Measurements from ENCODE around the gene MUC16. TPM values are rescaled to one million over a fixed set of nuclear protein-coding genes. Genes with fewer than 3 reads are reported as not detected.
"Not testable (repeated sequence)": the region's sequence is repeated elsewhere in the genome, so short reads cannot be mapped to it uniquely, and the experiment has no call there.

Gene MUC16
- total RNA-seq, 4 donors from 2014 or later, result under 0.01 to 2.7 (median 0.13) TPM; not detected in 1

DNA sequence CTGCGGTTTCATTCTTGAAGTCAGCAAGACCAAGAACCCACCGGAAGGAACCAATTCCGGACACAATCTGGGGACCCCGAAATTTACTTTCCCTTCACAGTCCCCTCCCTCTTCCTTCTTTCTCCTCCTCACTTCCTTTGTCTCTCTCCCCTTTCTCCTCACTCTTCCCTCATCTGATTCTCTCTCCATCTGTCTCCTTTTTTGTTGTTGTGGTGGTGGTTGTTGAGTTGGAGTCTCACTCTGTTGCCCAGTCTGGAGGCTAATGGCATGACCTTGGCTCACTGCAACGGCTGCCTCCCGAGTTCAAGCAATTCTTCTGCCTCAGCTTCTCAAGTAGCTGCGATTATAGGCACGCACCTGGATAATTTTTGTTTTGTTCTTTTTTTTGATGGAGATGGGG is 44.0 kb upstream of the MUC16 start:
- Histone ChIP-seq H3K36me3 (no peaks in the 10 kb centered on the region), H3K4me1 (no peaks in the 10 kb centered on the region), H3K27ac (no peak overlapping the region), H3K27me3 (peaks cover 14% of the 10 kb centered on the region), H3K4me3 (no peak overlapping the region), H3K9me3 (no peaks in the 10 kb centered on the region)
- 79% methylated on average over 5 to 6 of the region's 8 CpGs for WGBS, 2 donors (ENCODE audit: low coverage in 1 of 2)
- TF ChIP-seq, protein P1, sequence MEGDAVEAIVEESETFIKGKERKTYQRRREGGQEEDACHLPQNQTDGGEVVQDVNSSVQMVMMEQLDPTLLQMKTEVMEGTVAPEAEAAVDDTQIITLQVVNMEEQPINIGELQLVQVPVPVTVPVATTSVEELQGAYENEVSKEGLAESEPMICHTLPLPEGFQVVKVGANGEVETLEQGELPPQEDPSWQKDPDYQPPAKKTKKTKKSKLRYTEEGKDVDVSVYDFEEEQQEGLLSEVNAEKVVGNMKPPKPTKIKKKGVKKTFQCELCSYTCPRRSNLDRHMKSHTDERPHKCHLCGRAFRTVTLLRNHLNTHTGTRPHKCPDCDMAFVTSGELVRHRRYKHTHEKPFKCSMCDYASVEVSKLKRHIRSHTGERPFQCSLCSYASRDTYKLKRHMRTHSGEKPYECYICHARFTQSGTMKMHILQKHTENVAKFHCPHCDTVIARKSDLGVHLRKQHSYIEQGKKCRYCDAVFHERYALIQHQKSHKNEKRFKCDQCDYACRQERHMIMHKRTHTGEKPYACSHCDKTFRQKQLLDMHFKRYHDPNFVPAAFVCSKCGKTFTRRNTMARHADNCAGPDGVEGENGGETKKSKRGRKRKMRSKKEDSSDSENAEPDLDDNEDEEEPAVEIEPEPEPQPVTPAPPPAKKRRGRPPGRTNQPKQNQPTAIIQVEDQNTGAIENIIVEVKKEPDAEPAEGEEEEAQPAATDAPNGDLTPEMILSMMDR (IDR thresholded peaks at IDR 0.05), result no peak
- TF ChIP-seq EP300 (IDR thresholded peaks at IDR 0.05) (no peak), POLR2A (IDR thresholded peaks at IDR 0.05) (no peak), POLR2AphosphoS5 (IDR thresholded peaks at IDR 0.05) (no peak)
- no peak for ATAC-seq

DNA sequence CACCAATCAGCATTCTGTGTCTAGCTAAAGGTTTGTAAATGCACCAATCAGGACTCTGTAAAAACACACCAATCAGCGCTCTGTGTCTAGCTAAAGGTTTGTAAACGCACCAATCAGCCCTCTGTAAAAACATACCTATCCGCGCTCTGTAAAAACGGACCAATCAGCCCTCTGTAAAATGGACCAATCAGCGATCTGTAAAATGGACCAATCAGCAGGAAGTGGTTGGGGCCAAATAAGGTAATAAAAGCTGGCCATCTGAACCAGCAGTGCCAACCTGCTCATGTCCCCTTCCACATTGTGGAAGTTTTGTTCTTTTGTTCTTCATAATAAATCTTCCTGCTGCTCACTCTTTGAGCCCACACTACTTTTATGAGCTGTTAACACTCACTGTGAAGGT is 43.5 kb upstream of the MUC16 start:
- not testable (repeated sequence) for H3K4me3 ChIP-seq, H3K4me1 ChIP-seq, H3K27ac ChIP-seq, H3K36me3 ChIP-seq, ATAC-seq, H3K9me3 ChIP-seq
- H3K27me3 ChIP-seq, result peaks cover 14% of the 10 kb centered on the region
- 83 to 96% methylated on average over 4 to 6 of the region's 6 CpGs for WGBS, 2 donors (ENCODE audit: low coverage in 1 of 2)

DNA sequence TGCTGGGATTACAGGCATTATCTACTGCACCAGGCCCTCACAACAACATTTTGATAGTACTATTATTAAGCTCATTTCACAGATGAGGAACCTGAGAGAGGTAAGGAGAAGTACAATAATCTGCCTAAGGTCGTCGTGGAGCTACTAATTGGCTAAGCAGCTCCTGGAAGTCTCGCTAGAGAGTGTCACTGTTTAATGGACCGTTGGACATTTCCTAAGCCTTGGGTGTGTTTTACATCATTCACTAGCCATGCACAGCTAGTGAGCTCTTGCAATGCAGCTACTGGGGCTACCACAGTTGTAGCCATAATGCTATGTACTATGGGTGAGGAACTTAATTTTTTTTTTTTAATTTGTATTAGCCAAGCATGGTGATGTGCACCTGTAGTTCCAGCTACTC is 42.7 kb upstream of the MUC16 start:
- H3K27me3 ChIP-seq, result peaks cover 19% of the 10 kb centered on the region
- TF ChIP-seq POLR2AphosphoS5 (IDR thresholded peaks at IDR 0.05), result no peak
- TF ChIP-seq POLR2A (IDR thresholded peaks at IDR 0.05), result no peak
- TF ChIP-seq, protein P1 (IDR thresholded peaks at IDR 0.05), result no peak
- TF ChIP-seq EP300 (IDR thresholded peaks at IDR 0.05), result no peak
- no peak overlapping the region for H3K27ac ChIP-seq
- H3K4me3 ChIP-seq, result no peak overlapping the region
- no peaks in the 10 kb centered on the region for H3K9me3 ChIP-seq
- no peaks in the 10 kb centered on the region for H3K36me3 ChIP-seq
- no peaks in the 10 kb centered on the region for H3K4me1 ChIP-seq
- WGBS, 2 donors (ENCODE audit: low coverage in 1 of 2), result 83 to 96% methylated on average over 4 of the region's 4 CpGs
- ATAC-seq, result no peak

DNA sequence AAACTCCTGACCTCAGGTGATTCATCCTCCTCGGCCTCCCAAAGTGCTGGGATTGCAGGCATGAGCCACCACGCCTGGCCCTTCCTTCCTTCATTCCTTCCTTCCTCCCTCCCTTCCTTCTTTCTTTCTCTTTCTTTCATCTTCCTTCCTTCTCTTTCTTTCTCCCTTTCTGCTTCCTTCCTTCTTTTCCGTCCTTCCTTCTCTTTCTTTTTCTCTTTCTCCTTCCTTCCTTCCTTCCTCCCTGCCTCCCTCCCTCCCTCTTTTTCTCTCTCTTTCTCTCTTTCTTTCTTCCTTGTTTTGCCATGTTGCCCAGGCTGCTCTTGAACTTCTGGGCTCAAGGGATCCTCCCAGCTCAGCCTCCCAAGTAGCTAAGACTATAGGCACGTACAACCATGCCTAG is 36.5 kb upstream of the MUC16 start:
- no peak for ATAC-seq
- H3K27ac ChIP-seq, result no peak overlapping the region
- WGBS, 2 donors (ENCODE audit: low coverage in 1 of 2), result 62 to 79% methylated on average over 3 to 4 of the region's 4 CpGs
- TF ChIP-seq, protein P1 (IDR thresholded peaks at IDR 0.05), result no peak
- TF ChIP-seq POLR2A (IDR thresholded peaks at IDR 0.05), result no peak
- no peak for TF ChIP-seq EP300 (IDR thresholded peaks at IDR 0.05)
- no peak for TF ChIP-seq POLR2AphosphoS5 (IDR thresholded peaks at IDR 0.05)
- peaks cover 26% of the 10 kb centered on the region for H3K27me3 ChIP-seq
- no peaks in the 10 kb centered on the region for H3K9me3 ChIP-seq
- H3K4me3 ChIP-seq, result no peak overlapping the region
- no peaks in the 10 kb centered on the region for H3K4me1 ChIP-seq
- H3K36me3 ChIP-seq, result no peaks in the 10 kb centered on the region

DNA sequence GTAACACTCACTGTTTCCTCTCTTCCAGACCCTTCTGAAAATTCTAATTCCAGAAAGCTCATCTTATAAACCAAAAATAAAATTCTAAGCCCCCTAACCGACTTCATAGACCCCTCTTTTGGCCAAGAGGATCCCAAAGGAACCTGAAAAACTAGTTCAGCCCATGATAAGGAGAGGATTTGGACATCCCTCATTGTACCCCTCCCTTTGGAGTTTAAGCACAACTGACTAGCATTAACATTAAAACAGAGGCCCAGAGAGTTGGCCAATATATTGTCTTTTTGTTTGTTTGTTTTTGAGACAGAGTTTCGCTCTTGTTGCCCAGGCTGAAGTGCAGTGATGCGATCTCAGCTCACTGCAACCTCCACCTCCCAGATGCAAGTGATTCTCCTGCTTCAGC is 34.2 kb upstream of the MUC16 start:
- Histone ChIP-seq H3K4me1 (no peaks in the 10 kb centered on the region), H3K36me3 (no peaks in the 10 kb centered on the region), H3K4me3 (no peak overlapping the region), H3K27ac (no peak overlapping the region), H3K27me3 (peaks cover 33% of the 10 kb centered on the region), H3K9me3 (no peaks in the 10 kb centered on the region)
- TF ChIP-seq POLR2AphosphoS5 (IDR thresholded peaks at IDR 0.05), result no peak
- 78 to 81% methylated on average over 3 of the region's 3 CpGs for WGBS, 2 donors (ENCODE audit: low coverage in 1 of 2)
- no peak for ATAC-seq

DNA sequence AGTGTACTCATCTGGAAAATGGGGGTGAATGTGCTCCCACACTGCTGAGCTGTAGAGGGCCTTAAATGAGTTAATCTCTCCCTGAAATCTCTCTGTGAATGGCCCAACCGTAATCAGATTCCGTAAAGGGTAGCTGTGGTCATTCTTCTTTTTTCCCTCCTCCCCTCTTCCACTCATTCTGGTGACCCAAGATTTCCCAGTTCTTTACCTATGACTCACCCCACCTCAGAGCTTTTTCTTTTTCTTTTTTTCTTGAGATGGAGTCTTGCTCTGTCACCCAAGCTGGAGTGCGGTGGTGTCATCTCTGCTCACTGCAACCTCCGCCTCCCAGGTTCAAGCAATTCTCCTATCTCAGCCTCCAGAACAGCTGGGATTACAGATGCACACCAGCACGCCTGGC is 33.3 kb upstream of the MUC16 start:
- WGBS, 2 donors (ENCODE audit: low coverage in 1 of 2), result 81 to 85% methylated on average over 3 to 4 of the region's 5 CpGs
- ATAC-seq, result no peak

More for the DNA sequence above, 33.3 kb upstream of the MUC16 start:
- Histone ChIP-seq H3K4me3 (no peak overlapping the region), H3K4me1 (no peaks in the 10 kb centered on the region), H3K36me3 (no peaks in the 10 kb centered on the region), H3K27me3 (peaks cover 36% of the 10 kb centered on the region), H3K9me3 (no peaks in the 10 kb centered on the region), H3K27ac (no peak overlapping the region)
- TF ChIP-seq POLR2AphosphoS5 (IDR thresholded peaks at IDR 0.05), result no peak
- no peak for TF ChIP-seq EP300 (IDR thresholded peaks at IDR 0.05)
- TF ChIP-seq, protein P1 (IDR thresholded peaks at IDR 0.05), result no peak
- TF ChIP-seq POLR2A (IDR thresholded peaks at IDR 0.05), result no peak
